Endothelial cell of umbilical vein (primary cell): ENCODE data around the gene ZNF688. TPM values are rescaled to one million over a fixed set of nuclear protein-coding genes. Genes with fewer than 3 reads are reported as not detected.
A peak's percentile ranks its signal among the peaks of the same experiment; 100 is the strongest.

Experiments used
- BruUV-seq: library from RNA; stranded (reverse); fragments of 400-500 nt; replicated peaks from 2 replicates; lab custom pipeline; 2021; lab: Mats Ljungman, UMichigan
- CTCF ChIA-PET: fragments of 300-600, 350-600 bp; sonication (Branson Sonifier 250); formaldehyde crosslinking; loops from one replicate; lab custom pipeline; 2021; ENCODE audit warnings: antibody characterized with exemption, inconsistent platforms; lab: Charles Lee
- POLR2A ChIA-PET: fragments of 300-600, 350-600 bp; sonication (Branson Sonifier 250); formaldehyde crosslinking; loops from one replicate; lab custom pipeline; 2021; ENCODE audit warnings: antibody characterized with exemption, inconsistent platforms; lab: Charles Lee
- DNase-seq: peaks from one replicate; pipeline ENCODE4 v3.0.0-alpha.2; 2011; ENCODE audit warnings: low read depth, low spot score
- FAIRE-seq: peaks from 2 replicates; lab custom pipeline; 2011; peaks lifted over from hg19 to GRCh38; lab: Jason Lieb, UNC
- H2AFZ ChIP-seq: 2 replicates; pipeline ENCODE4 v1.6.0; 2012; ENCODE audit warnings: low read depth, low read length, control low read depth, inconsistent platforms
- H3K27ac ChIP-seq: 2 replicates; pipeline ENCODE4 v1.5.1; 2011; ENCODE audit warnings: low read depth, mild to moderate bottlenecking, control low read depth, low read length, moderate library complexity; ENCODE audit not compliant: insufficient read depth
- H3K27me3 ChIP-seq, 2 experiments: 2 replicates each; pipeline versions ENCODE4 v1.6.0 to v1.6.1; 2011; ENCODE audit warnings: low read length in 2 of 2, mixed read lengths in 1 of 2; ENCODE audit not compliant: control insufficient read depth in 2 of 2, insufficient read depth in 2 of 2
- H3K36me3 ChIP-seq, 2 experiments: 2 replicates in 1 of 2; 3 replicates in 1 of 2; pipeline ENCODE4 v1.5.1; 2011; ENCODE audit warnings: low read length in 2 of 2, mild to moderate bottlenecking in 1 of 2, moderate library complexity in 1 of 2; ENCODE audit not compliant: control insufficient read depth in 2 of 2, insufficient read depth in 2 of 2; ENCODE audit errors: extremely low read depth in 1 of 2
- H3K4me1 ChIP-seq: 3 replicates; pipeline ENCODE4 v1.5.1; 2011; ENCODE audit warnings: mild to moderate bottlenecking, low read length; ENCODE audit not compliant: control insufficient read depth, insufficient read depth; ENCODE audit errors: extremely low read depth
- H3K4me2 ChIP-seq: 2 replicates; pipeline ENCODE4 v1.6.1; 2011; ENCODE audit warnings: low read length, control low read depth, mixed read lengths; ENCODE audit not compliant: insufficient read depth
- H3K4me3 ChIP-seq, 3 experiments: fragments of 200-600 bp in 1 of 3; sonication (generic), shearing (Covaris generic) in 1 of 3; replicated peaks in 1 of 3; 2 replicates each; pipeline ENCODE4 v1.5.1; 2011 to 2016; ENCODE audit warnings: control low read depth in 3 of 3, low read length in 3 of 3, mild to moderate bottlenecking in 2 of 3, inconsistent platforms in 1 of 3, low read depth in 1 of 3, moderate library complexity in 1 of 3; ENCODE audit not compliant: insufficient read depth in 1 of 3
- H3K79me2 ChIP-seq: 2 replicates; pipeline ENCODE4 v1.6.0; 2012; ENCODE audit warnings: low read length, inconsistent platforms; ENCODE audit not compliant: control insufficient read depth, insufficient read depth
- H3K9ac ChIP-seq: replicated peaks from 2 replicates; pipeline ENCODE3; 2011; ENCODE audit warnings: low read length, control low read depth; ENCODE audit not compliant: insufficient read depth; ENCODE audit errors: extremely low read depth
- H3K9me1 ChIP-seq: replicated peaks from 3 replicates; pipeline ENCODE4 v1.6.0; 2011; ENCODE audit warnings: mild to moderate bottlenecking, low read length; ENCODE audit not compliant: control insufficient read depth, insufficient read depth; ENCODE audit errors: extremely low read depth
- H3K9me3 ChIP-seq: replicated peaks from 2 replicates; pipeline ENCODE4 v1.5.1; 2012; ENCODE audit warnings: low read length, inconsistent platforms; ENCODE audit not compliant: control insufficient read depth, insufficient read depth
- H4K20me1 ChIP-seq: replicated peaks from 2 replicates; pipeline ENCODE3; 2011; ENCODE audit warnings: mild to moderate bottlenecking, low read length; ENCODE audit not compliant: control insufficient read depth, insufficient read depth; ENCODE audit errors: extremely low read depth
- EZH2 ChIP-seq: IDR thresholded peaks from 2 replicates; pipeline ENCODE4 v1.6.1; 2012; ENCODE audit warnings: borderline replicate concordance, low read depth, mild to moderate bottlenecking, moderate library complexity, low read length, inconsistent platforms; ENCODE audit not compliant: severe bottlenecking
- FOS ChIP-seq: IDR thresholded peaks from 2 replicates; pipeline ENCODE4 v1.6.1; 2011; ENCODE audit warnings: mild to moderate bottlenecking, low read length, moderate library complexity, borderline replicate concordance; ENCODE audit not compliant: insufficient read depth
- GATA2 ChIP-seq: IDR thresholded peaks from 2 replicates; pipeline ENCODE4 v1.7.0; 2011; ENCODE audit warnings: low read depth, mild to moderate bottlenecking, moderate library complexity, mixed read lengths, low read length; ENCODE audit not compliant: insufficient read length, insufficient read depth
- JUN ChIP-seq: IDR thresholded peaks from 2 replicates; pipeline ENCODE4 v1.6.1; 2011; ENCODE audit warnings: borderline replicate concordance, low read depth; ENCODE audit not compliant: insufficient read length, insufficient read depth
- MYC ChIP-seq: IDR thresholded peaks from one replicate; pipeline ENCODE4 v1.6.1; 2011; ENCODE audit warnings: mild to moderate bottlenecking, low read depth, low read length
- POLR2A ChIP-seq: IDR thresholded peaks from 2 replicates; pipeline ENCODE4 v1.6.1; 2012; ENCODE audit warnings: low read depth, mild to moderate bottlenecking, control low read depth, low read length
- POLR2AphosphoS5 ChIP-seq: IDR thresholded peaks from 2 replicates; pipeline ENCODE4 v1.6.1; 2012; ENCODE audit warnings: low read depth, mild to moderate bottlenecking, control low read depth, low read length, moderate library complexity; ENCODE audit not compliant: insufficient read depth
- dilution Hi-C: fragments of 300-500 bp; cut with MboI; formaldehyde crosslinking; loops from one replicate; pipeline ENCODE4 v1.15.0; 2019; ENCODE audit warnings: low sequenced_read_pairs; ENCODE audit not compliant: extremely low pct_ligation_motif_present
- intact Hi-C: fragments of 100-400 bp; cut with micrococcal nuclease; formaldehyde crosslinking; loops from one replicate; pipeline ENCODE4 v1.10.0; 2022
- polyA plus RNA-seq, 4 experiments: library from polyadenylated mRNA; depleted of rRNA in 3 of 4; stranded (reverse) in 3 of 4; unstranded in 1 of 4; fragments of >200 nt; gene quantifications; 2 replicates each; pipeline versions ENCODE4 v1.2.1 to v1.2.3, GENCODE V29; 2011 to 2012; ENCODE audit warnings: missing spikeins in 1 of 4
- total RNA-seq: library from RNA; stranded (reverse); gene quantifications from 2 replicates; pipeline ENCODE4 v1.2.3, GENCODE V29; 2021
- TF ChIP-seq, protein P1 (sequence below): IDR thresholded peaks from 2 replicates; pipeline ENCODE4 v1.6.1; 2011; ENCODE audit not compliant: insufficient read depth, insufficient read length
- TF ChIP-seq, protein P2 (sequence below), 2 donors: IDR thresholded peaks; 1 replicate in 1 of 2; 2 replicates in 1 of 2; pipeline ENCODE4 v1.5.1; 2011; ENCODE audit warnings: low read length in 2 of 2, mild to moderate bottlenecking in 2 of 2, moderate library complexity in 2 of 2, control low read depth in 1 of 2, inconsistent platforms in 1 of 2, low read depth in 1 of 2; ENCODE audit not compliant: insufficient read depth in 1 of 2; ENCODE audit errors: extremely low read depth in 1 of 2

The ZNF688 gene
- total and polyA plus RNA-seq, 2 donors (not counting 3 experiments of a cell fraction or from before 2014, with no cell fraction given), result 5.4 to 10.9 TPM

DNA sequence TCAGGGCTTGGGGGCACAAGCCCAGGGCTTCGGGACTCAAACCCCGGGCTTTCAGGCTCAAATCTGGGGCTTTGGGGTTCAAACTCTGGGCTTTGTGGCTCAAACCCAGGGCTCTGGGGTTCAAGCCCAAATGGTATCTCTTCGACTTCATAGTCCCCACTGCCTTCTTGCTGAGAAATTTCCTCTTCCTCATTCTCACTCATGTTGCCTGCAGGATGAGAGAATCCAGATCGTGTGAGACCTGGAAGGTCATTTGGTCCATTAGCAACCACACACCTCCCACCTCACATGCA lies 45.7 kb downstream of the ZNF688 start:
- intact Hi-C loops (loop anchor here (1.0 to 5.0 kb wide), 5 partner anchors 59 to 172 kb away; partner anchors contain the start of genes FBRS, SRCAP and ZNF785), dilution Hi-C loops (no loop called here)
- Histone ChIP-seq H3K9me1 (no peaks in the 10 kb centered on the region), H2AFZ (peak overlapping the region; percentile 0), H3K36me3 (no peaks in the 10 kb centered on the region), H3K4me2 (peak overlapping the region; percentile 54), H3K27me3 (no peaks in the 10 kb centered on the region), H3K27ac (no peak overlapping the region), H3K4me1 (peaks cover 4% of the 10 kb centered on the region), H3K79me2 (no peaks in the 10 kb centered on the region), H4K20me1 (no peaks in the 10 kb centered on the region), H3K4me3 (peak overlapping the region; percentile 28 to 65 (median 33)), H3K9me3 (no peaks in the 10 kb centered on the region), H3K9ac (peak overlapping the region; percentile 32)
- ChIA-PET POLR2A (interaction anchor here (0.6 to 1.3 kb wide), 2 partner anchors 33 to 348 kb away, joined by 3 to 4 read pairs; partner anchors contain the start of gene ZNF764), CTCF (interaction anchor here (1.1 to 1.5 kb wide), 4 partner anchors 9 to 76 kb away, joined by 3 to 5 read pairs (median 4); partner anchors contain the start of gene ZNF747)
- TF ChIP-seq, protein P1, sequence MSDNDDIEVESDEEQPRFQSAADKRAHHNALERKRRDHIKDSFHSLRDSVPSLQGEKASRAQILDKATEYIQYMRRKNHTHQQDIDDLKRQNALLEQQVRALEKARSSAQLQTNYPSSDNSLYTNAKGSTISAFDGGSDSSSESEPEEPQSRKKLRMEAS, result no peak
- no peak for TF ChIP-seq POLR2AphosphoS5
- TF ChIP-seq GATA2, result no peak
- TF ChIP-seq, protein P2, sequence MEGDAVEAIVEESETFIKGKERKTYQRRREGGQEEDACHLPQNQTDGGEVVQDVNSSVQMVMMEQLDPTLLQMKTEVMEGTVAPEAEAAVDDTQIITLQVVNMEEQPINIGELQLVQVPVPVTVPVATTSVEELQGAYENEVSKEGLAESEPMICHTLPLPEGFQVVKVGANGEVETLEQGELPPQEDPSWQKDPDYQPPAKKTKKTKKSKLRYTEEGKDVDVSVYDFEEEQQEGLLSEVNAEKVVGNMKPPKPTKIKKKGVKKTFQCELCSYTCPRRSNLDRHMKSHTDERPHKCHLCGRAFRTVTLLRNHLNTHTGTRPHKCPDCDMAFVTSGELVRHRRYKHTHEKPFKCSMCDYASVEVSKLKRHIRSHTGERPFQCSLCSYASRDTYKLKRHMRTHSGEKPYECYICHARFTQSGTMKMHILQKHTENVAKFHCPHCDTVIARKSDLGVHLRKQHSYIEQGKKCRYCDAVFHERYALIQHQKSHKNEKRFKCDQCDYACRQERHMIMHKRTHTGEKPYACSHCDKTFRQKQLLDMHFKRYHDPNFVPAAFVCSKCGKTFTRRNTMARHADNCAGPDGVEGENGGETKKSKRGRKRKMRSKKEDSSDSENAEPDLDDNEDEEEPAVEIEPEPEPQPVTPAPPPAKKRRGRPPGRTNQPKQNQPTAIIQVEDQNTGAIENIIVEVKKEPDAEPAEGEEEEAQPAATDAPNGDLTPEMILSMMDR (IDR thresholded peaks at IDR 0.05; ENCODE audit: extremely low read depth in 1 of 2, insufficient read depth in 1 of 2, low read depth in 1 of 2, low read length in 2 of 2), result no peak
- no peak for TF ChIP-seq JUN
- TF ChIP-seq EZH2, result no peak
- no peak for TF ChIP-seq FOS
- TF ChIP-seq MYC, result no peak
- no peak for TF ChIP-seq POLR2A
- DNase-seq (no peak), FAIRE-seq (no peak)
- no TSS peak for BruUV-seq
